ENCODE data around the gene ZNRF3. TPM values are rescaled to one million over a fixed set of nuclear protein-coding genes. Genes with fewer than 3 reads are reported as not detected.

ZNRF3 gene
- polyA plus RNA-seq, 3 donors: 0.13 TPM; not detected in 2

DNA sequence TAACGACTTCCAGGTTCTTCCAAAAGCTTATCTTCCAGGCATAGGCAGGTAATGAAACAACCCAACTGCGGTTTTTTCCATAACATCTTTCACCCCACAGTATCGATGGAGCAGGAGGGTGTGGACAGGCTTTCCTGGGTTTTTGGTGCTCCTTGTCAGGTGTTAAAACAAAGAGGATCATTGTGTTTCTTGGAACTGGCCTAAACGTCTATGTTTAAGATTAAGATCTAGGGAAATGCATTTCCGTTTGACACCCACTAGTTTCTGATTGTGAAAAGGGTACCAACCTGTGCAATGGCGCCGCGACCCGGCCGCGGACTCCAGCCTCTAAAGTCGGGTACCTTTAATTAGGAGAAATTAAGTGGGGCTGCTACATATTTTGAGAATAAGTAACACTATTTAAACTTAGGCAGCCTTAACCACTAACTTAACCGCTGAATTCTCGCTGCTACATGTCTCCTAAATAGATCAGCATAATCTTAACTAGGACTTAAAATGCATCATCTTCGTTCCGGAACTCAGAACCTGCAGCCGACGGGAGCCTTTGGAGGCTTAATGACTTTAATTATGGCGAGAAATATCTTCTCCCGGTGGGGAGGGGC, 146.7 kb downstream of the ZNRF3 start:
- Histone ChIP-seq H3K79me2 (ENCODE audit: insufficient read depth, low read length) (no peaks in the 10 kb centered on the region), H3K9me3 (replicated peaks in 1 of 2; ENCODE audit: control insufficient read depth in 1 of 2, insufficient read depth in 1 of 2, low read length in 2 of 2) (peaks cover 0 to 7% of the 10 kb centered on the region in 2 donors), H3K27ac (ENCODE audit: low read depth in 1 of 2, low read length in 2 of 2) (no peak overlapping the region), H3K9ac (ENCODE audit: insufficient read depth, low read length, poor library complexity, severe bottlenecking) (no peak overlapping the region), H3K4me3 (replicated peaks in 1 of 3; ENCODE audit: low read depth in 2 of 3, low read length in 3 of 3) (no peak overlapping the region), H3K27me3 (ENCODE audit: control insufficient read depth in 2 of 2, insufficient read depth in 2 of 2, low read length in 2 of 2) (peaks cover 30 to 37% of the 10 kb centered on the region in 2 donors), H4K20me1 (ENCODE audit: insufficient read depth, low read length) (no peaks in the 10 kb centered on the region), H2AFZ (ENCODE audit: insufficient read depth, low read depth, low read length, poor library complexity, severe bottlenecking) (peak overlapping the region; percentile 17), H3K4me1 (ENCODE audit: control insufficient read depth in 1 of 2, insufficient read depth in 2 of 2, low read length in 2 of 2) (peaks cover 7 to 9% of the 10 kb centered on the region in 2 donors), H3K36me3 (replicated peaks in 1 of 2; ENCODE audit: control insufficient read depth in 1 of 2, insufficient read depth in 2 of 2, low read length in 2 of 2) (no peaks in the 10 kb centered on the region), H3K4me2 (replicated peaks; ENCODE audit: extremely low read depth, low read length, poor library complexity, severe bottlenecking) (peak overlapping the region; percentile 29)
- H3K36me3 Mint-ChIP-seq: peaks cover 0 to 11% of the 10 kb centered on the region in 2 donors
- WGBS (ENCODE audit: insufficient coverage): 1% methylated on average over 7 of the region's 20 CpGs
- no peak for DNase-seq
- H3K27ac Mint-ChIP-seq: peak overlapping the region in 1 of 7 donors; percentile 28
- TF ChIP-seq, protein P1, sequence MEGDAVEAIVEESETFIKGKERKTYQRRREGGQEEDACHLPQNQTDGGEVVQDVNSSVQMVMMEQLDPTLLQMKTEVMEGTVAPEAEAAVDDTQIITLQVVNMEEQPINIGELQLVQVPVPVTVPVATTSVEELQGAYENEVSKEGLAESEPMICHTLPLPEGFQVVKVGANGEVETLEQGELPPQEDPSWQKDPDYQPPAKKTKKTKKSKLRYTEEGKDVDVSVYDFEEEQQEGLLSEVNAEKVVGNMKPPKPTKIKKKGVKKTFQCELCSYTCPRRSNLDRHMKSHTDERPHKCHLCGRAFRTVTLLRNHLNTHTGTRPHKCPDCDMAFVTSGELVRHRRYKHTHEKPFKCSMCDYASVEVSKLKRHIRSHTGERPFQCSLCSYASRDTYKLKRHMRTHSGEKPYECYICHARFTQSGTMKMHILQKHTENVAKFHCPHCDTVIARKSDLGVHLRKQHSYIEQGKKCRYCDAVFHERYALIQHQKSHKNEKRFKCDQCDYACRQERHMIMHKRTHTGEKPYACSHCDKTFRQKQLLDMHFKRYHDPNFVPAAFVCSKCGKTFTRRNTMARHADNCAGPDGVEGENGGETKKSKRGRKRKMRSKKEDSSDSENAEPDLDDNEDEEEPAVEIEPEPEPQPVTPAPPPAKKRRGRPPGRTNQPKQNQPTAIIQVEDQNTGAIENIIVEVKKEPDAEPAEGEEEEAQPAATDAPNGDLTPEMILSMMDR (IDR thresholded peaks at IDR 0.05): no peak
- peaks cover 36 to 49% (median 48%) of the 10 kb centered on the region in 3 donors for H3K27me3 Mint-ChIP-seq (ENCODE audit: low read depth in 3 of 3)
- peaks cover 15% of the 10 kb centered on the region for H3K4me1 Mint-ChIP-seq
- intact Hi-C loops (cut with micrococcal nuclease): no loop called here
- peaks cover 0 to 9% (median 0%) of the 10 kb centered on the region in 7 donors for H3K9me3 Mint-ChIP-seq
- peak overlapping the region in 1 of 2 donors; percentile 74 for H3K4me3 Mint-ChIP-seq

DNA sequence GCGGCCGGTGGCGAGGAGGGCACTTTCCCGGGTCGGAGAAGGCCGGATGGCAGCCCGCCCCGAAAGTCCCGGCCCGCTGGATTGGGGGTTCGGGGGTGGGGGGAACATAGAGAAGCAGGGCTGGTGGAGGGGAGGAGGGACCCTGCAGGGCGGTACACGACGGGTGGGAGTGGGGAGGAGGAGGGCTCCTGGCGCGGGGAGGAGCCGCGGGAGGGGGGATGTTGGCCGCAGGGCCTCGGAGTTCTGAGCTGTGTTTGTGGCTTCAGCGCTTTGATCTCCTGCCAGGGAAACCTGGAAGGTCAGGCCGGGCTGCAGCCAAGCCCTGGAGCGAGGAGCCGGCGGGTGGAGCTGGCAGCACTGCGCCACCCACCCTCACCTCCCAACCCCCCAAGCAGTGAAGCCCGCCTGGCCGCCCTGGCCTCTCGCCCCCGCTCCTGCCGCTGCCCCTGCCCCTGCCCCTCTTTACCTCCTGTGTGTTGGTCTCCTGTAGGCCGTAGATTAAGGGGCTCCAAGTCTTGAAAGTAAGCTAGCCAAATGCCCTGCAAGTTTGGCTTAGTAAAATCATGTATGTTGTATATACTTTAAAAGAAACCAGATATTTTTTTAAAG, 147.3 kb downstream of the ZNRF3 start:
- Histone ChIP-seq H4K20me1 (ENCODE audit: insufficient read depth, low read length) (no peaks in the 10 kb centered on the region), H3K4me2 (replicated peaks; ENCODE audit: extremely low read depth, low read length, poor library complexity, severe bottlenecking) (peak overlapping the region; percentile 29), H3K9ac (ENCODE audit: insufficient read depth, low read length, poor library complexity, severe bottlenecking) (no peak overlapping the region), H3K9me3 (replicated peaks in 1 of 2; ENCODE audit: control insufficient read depth in 1 of 2, insufficient read depth in 1 of 2, low read length in 2 of 2) (peaks cover 0 to 7% of the 10 kb centered on the region in 2 donors), H3K27me3 (ENCODE audit: control insufficient read depth in 2 of 2, insufficient read depth in 2 of 2, low read length in 2 of 2) (peaks cover 30 to 37% of the 10 kb centered on the region in 2 donors), H3K4me1 (ENCODE audit: control insufficient read depth in 1 of 2, insufficient read depth in 2 of 2, low read length in 2 of 2) (peaks cover 7 to 9% of the 10 kb centered on the region in 2 donors), H3K36me3 (replicated peaks in 1 of 2; ENCODE audit: control insufficient read depth in 1 of 2, insufficient read depth in 2 of 2, low read length in 2 of 2) (no peaks in the 10 kb centered on the region), H3K27ac (ENCODE audit: low read depth in 1 of 2, low read length in 2 of 2) (no peak overlapping the region), H2AFZ (ENCODE audit: insufficient read depth, low read depth, low read length, poor library complexity, severe bottlenecking) (peak overlapping the region; percentile 17), H3K4me3 (replicated peaks in 1 of 3; ENCODE audit: low read depth in 2 of 3, low read length in 3 of 3) (no peak overlapping the region), H3K79me2 (ENCODE audit: insufficient read depth, low read length) (no peaks in the 10 kb centered on the region)
- peaks cover 36 to 49% (median 47%) of the 10 kb centered on the region in 3 donors for H3K27me3 Mint-ChIP-seq (ENCODE audit: low read depth in 3 of 3)
- H3K36me3 Mint-ChIP-seq: peaks cover 0 to 11% of the 10 kb centered on the region in 2 donors
- intact Hi-C loops (cut with micrococcal nuclease): no loop called here
- H3K4me1 Mint-ChIP-seq: peaks cover 15% of the 10 kb centered on the region
- TF ChIP-seq, protein P1 (IDR thresholded peaks at IDR 0.05): no peak
- H3K4me3 Mint-ChIP-seq: peak overlapping the region in 1 of 2 donors; percentile 74
- peak overlapping the region in 3 of 7 donors; percentile 30 to 77 (median 41) for H3K27ac Mint-ChIP-seq
- under 1% methylated on average over 23 of the region's 32 CpGs for WGBS (ENCODE audit: insufficient coverage)
- no peak for DNase-seq
- H3K9me3 Mint-ChIP-seq: peaks cover 0 to 9% (median 0%) of the 10 kb centered on the region in 7 donors
